Fibroblast of upper back skin (primary cell): Measurements from ENCODE around the gene ARHGEF40.

Experiments used
- DNase-seq: peaks from one replicate; pipeline ENCODE4 v3.0.0-alpha.2; 2013

The ARHGEF40 gene

DNA sequence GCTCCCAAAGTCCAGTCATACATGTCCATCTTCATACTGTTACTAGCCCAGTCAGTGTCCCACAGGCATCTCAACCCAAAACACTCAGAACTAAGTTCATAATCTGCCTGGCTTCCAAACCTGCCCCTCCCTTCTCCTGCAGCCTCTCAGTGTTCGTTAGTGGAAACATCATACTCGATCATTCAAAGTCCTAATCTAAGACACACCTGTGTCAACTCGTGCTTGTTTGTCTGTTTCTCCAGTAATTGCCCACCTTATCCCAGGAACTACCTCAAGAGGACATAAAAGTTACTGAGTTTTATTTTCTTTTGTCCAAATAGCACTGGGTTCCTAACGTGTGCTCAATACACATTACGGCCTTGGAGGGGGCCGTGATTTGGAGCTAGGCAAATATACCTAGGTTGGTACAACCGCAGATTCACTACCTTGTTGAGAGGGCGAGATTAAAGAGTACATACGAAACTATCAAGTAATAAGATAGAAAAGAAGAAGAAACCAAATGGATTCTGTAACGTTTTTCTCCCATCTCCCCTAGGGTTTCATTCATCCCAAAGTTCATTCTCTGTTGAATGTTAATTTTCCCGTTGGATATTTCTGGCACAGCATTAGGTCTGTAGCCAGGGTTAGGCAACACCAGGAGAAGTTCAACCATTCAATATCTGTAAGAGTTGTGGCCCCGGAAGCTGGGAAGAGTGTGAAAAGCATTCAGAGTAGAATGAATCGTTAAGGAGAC lies 9.3 kb upstream of the ARHGEF40 start:
- DNase-seq: no peak

- DNase-seq: no peak
These were observed 8.8 kb upstream of the ARHGEF40 start for GRCh38 chr14:21061347-21061668.

- peak; percentile 96 for DNase-seq
These were observed 6.6 kb upstream of the ARHGEF40 start for GRCh38 chr14:21063479-21063878.

GRCh38 chr14:21066882-21067502 lies 3.1 kb upstream of the ARHGEF40 start:
- DNase-seq: no peak

DNA sequence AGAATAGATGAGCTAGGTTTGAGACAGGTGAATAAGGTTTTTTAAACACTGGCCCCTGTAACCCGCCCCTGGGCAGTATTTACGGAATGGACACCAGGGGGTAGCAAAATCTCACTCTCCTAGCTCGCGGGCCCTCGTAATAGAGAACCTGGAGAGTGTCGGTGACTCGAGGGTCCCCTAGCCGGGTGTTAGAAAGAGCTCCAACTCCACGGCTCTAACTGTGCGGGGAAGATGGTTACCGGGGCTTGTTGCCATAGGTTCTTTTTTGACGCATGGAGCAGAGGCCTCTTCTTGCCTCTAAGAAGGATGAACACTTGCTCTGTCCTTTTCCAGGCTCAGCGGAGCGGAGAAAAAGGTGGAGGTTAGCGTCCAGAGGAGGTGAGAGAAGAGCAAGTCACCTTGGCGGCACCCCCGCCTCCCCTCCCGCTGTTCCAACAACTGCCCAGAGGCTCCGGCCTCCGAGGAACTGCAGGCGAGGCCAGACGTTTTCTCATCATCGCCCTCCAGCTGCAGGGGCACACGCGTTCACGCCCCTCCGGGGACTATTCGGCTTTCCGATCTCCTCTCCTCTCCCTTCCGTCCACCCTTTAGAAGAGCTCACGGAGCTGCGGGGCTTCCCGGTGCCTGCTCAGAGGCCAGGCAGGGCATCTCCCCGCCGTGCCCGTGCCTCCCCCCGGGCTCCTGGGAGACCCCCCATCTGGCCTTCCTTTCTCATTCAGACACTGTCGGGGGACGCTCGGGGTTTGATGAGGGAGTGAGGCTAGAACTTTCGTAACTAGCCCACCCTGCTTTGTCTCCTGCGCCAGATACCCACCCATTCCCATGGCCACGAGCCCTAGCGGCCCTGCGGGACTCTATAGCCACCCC lies 1.4 kb upstream of the ARHGEF40 start:
- DNase-seq: peak; percentile 68

DNA sequence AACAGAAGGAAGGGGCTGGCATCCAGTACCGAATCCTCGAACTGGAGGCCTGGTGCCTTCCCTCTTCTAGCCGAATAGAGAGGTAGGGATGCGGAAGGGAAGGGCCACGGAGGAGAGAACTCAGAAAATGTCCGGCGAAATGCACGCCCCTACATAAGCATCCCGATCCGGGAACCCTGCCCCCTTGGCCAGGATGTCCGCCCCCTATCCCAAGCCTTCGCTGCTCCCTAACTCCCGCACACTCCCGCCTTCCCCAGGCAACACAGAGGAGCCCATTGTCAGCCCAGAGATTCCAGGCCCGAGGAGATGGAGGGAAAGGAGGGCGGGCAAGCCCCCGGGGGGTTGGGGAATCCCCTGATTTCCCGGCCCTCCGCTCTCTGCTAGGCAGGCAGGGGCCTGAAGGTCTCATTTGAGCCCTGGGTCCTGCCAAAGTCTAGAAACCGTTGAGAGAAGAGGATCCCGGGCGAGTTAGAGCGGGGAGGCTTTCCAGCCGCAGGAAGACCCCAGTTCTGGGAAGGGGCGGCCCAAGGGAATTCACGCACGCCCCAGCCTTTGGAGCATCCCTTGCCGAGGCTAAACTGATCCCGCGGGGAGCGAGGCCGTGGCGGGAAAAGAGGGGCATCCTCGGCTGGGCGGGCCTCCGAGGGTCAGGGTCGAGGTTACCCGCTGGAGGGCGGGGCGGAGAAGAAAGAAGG lies 569 bp upstream of the ARHGEF40 start:
- peak; percentile 39 for DNase-seq

DNA sequence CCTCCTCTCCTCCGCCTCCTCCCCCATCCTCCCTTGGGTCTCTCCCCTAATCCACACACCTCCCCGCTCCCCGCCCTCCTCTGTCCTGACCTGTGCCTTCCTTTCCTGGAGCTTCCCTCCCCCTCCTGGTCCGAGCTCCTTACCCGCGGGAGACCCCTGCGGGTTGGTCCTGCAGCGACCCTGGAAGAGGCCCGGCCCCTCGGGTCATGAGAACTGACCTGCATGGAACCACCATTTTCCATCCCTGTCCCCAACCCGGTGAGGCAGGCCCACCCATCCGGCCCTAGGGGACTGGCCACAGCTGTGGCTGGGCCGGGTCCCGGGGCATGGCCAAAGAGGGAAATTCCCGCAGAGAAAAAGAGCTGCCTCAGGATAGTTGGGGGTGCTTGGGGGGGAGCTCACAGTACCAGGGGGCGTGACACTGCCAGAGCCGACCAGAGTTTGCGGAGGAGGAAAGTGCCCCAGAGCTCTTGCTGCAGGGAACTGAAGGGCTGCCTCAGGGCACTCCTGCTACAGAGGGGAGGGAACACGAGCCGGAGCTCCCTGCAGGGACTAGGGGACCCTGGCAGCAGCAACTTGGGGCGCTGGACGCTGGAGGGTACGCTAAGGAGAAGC lies 613 bp downstream of the ARHGEF40 start:
- peak; percentile 44 for DNase-seq

DNA sequence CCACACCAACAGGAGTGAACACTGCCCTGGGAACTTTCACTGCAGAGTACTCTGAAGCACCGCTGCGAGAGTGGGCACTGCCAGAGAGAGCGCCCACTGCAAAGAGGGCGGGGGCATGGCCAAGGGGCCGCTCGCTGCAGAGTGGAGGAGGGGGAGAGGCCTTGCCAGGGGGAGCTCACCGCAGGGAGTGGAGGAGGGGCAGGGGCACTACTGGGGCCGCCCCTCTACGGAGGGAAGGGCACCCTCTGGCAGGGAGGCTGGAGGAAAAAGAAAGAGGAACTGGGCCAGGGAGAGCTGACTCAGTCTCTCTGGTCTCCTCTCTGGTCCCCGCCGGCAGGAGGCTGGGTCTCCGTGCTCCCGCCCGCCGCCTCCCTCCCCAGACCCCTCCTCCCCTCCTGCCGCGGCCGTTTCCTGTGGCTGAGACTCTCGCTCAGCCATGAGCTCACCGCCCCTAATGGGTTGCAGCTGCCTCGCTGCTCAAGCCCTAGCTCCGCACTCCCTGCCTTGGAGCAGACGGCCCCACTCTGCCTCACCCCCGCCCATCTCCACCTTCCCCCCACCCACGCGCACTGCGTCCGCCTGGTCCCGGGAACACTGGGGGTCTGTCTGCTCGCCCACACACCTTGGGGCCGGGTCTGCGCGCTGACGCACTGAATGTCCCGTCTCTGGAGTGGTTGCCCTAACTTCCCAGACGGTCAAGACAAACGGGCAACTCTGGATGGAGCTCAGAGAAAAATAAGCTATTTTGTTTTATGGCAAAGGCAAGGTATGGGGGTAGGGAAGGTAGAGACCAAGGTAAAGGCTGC lies 1.3 kb downstream of the ARHGEF40 start:
- DNase-seq: peak; percentile 96

DNA sequence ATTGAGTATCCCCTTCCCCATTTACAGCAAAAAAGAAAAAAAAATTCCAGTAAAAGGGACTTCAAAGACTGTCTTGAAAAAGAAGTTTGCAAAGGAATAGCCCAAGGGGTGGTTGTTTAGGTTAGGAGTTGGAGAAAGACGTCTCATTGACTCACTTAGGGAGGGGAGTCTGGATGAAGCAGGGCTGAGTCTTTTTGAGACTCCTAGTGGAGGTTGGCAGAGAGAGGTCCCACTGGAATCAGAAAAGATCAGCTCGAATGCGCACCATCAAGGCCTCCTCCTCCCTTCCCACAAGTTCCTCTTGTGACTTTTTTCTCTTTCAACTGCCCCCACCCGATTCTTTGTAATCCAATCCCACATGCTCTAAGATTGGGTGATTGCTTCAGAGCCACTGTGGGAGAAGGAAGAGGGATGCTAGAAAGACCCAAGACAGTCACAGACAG lies 1.9 kb downstream of the ARHGEF40 start:
- peak; percentile 86 for DNase-seq

- DNase-seq: no peak
These were observed 2.8 kb downstream of the ARHGEF40 start for GRCh38 chr14:21072781-21073339.

DNA sequence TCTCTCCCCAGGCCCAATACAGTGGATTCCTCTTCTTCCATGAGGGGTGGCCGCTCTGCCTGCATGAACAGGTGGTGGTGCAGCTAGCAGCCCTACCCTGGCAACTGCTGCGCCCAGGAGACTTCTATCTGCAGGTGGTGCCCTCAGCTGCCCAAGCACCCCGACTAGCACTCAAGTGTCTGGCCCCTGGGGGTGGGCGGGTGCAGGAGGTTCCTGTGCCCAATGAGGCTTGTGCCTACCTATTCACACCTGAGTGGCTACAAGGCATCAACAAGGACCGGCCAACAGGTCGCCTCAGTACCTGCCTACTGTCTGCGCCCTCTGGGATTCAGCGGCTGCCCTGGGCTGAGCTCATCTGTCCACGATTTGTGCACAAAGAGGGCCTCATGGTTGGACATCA lies 3.8 kb downstream of the ARHGEF40 start:
- no peak for DNase-seq

GRCh38 chr14:21074398-21075272 lies 4.5 kb downstream of the ARHGEF40 start:
- no peak for DNase-seq

- DNase-seq: no peak
These were observed 5.8 kb downstream of the ARHGEF40 start for GRCh38 chr14:21075719-21076437.

DNA sequence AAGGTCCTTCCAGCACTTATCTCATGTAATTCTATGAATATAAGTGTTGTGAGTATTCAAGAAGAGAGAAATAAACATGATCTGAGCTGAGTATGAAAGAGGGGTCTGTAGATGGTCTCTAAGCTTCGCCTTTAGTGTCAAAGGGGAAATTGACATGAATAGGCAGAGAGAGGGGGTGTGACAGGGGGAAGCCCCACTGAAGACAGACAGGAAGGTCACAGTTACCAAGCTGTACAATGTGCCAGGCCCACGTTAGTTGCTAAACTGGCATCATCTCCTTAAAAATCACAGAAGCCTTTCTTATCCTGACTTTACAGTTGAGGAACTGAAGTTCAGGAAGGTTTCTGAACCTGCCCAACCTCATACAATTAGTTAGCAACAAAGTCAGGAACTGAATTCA lies 7.6 kb downstream of the ARHGEF40 start:
- no peak for DNase-seq

DNA sequence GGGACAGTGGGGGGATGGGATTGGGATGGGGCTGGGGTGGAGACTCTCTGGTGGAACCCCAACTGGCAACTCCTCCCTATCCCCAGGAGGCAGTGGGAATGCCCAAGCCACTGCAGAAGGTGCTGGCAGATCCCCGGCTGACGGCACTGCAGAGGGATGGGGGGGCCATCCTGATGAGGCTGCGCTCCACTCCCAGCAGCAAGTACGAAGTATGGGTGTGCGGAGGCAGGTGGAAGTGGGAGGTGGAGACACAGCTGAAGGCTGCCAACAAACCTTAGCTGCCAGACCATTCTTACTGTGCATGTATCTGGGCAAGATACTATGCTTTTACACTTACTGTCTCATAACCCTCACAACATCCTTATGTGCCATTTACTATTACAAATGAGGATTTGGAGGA lies 8.2 kb downstream of the ARHGEF40 start:
- no peak for DNase-seq

GRCh38 chr14:21078726-21079125 lies 8.6 kb downstream of the ARHGEF40 start:
- DNase-seq: no peak

DNA sequence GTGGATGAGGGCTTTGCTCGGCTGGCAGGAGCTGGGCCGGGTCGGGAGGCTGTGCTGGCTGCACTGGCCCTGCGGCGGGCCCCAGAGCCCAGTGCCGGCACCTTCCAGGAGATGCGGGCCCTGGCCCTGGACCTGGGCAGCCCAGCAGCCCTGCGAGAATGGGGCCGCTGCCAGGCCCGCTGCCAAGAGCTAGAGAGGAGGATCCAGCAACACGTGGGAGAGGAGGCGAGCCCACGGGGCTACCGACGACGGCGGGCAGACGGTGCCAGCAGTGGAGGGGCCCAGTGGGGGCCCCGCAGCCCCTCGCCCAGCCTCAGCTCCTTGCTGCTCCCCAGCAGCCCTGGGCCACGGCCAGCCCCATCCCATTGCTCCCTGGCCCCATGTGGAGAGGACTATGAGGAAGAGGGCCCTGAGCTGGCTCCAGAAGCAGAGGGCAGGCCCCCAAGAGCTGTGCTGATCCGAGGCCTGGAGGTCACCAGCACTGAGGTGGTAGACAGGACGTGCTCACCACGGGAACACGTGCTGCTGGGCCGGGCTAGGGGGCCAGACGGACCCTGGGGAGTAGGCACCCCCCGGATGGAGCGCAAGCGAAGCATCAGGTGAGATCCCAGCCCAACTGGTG lies 11.5 kb downstream of the ARHGEF40 start:
- DNase-seq: no peak

- no peak for DNase-seq
These were observed 13.6 kb downstream of the ARHGEF40 start for GRCh38 chr14:21083565-21084325.

DNA sequence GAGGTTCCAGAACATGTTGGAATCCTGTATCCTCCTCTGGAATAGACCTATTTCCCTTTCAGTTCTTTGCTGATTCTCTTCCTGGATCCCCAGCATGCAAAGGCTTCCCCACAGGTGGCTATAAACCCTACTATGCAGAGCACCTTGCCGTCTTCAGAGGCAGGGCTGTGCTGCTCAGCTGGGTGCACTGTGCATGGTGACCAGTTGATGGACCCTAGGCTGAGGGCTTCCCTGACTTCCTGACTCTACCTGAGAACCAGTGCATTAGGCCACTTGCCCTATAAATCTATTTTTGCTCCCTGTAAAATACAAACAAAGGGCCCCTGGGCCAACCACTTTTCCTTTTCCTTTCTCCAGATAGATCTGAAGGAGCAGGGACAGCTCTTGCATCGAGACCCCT lies 14.3 kb downstream of the ARHGEF40 start:
- DNase-seq: no peak
